HG02885 (cell line): ENCODE data around the gene TBC1D3B.
"Not testable (repeated sequence)": the region's sequence is repeated elsewhere in the genome, so short reads cannot be mapped to it uniquely, and the experiment has no call there.

Experiments used
- ATAC-seq: cut with Tn5 transposase; IDR thresholded peaks from one replicate; pipeline ENCODE4 v1.9.1; 2021; ENCODE audit warnings: mild to moderate bottlenecking; ENCODE audit not compliant: unreplicated experiment, poor library complexity

Gene TBC1D3B

GRCh38 chr17:36201506-36201905 is 25.1 kb upstream of the TBC1D3B start:
- not testable (repeated sequence) for ATAC-seq

GRCh38 chr17:36201102-36201501 is 24.7 kb upstream of the TBC1D3B start:
- ATAC-seq: not testable (repeated sequence)

GRCh38 chr17:36198831-36199465 is 22.5 kb upstream of the TBC1D3B start:
- ATAC-seq: peak; percentile 26

DNA sequence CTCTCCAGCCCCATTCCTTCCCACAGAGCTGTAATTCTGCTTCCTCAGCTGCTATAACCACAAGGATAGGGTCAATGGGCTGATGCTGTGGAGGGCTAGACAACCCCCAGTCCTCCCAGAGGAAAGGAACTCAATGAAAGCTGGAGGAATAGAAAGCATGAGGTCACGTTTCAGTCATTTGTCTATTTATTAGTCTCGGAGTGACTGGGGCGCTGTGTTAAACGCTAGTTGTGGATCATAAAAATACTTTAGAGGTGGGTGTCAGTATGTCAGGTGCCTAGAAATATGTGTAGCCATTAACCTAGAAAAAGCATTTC is 20.9 kb upstream of the TBC1D3B start:
- peak; percentile 21 for ATAC-seq

GRCh38 chr17:36196131-36196486 is 19.7 kb upstream of the TBC1D3B start:
- no peak for ATAC-seq

DNA sequence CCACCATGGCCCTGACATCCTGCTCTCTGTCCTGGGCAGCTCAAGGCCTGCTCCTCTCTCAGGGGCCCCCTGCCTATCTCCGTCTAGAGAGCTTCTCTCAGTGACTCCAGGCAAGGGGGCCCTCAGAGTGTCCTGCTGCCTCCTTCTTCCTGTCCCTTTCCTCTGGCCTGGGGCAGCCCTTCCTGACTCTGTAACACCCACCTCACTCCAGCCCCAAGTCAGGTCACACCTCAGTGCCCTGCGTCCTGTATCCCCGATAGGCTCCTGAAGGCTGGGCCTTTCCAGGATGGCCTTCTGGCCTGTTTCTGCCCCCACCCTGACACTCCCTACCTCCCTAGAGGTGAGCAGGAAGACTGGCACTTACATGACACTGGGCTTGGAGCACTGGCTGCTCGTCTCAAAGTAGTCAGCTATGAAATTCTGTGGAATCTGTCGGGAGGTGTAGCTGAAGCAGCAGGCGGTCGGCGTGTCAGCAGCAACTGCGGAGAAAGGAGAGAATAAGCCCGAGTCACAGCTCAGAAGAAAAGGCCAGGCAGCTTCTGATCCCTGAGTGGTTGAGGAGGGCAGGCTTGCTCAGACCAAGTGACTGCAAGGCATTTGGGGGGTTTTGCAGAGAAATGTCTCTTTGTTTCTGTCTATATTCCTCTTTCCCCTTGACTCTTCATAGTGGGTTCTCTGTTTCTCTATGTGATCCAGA is 19.1 kb upstream of the TBC1D3B start:
- no peak for ATAC-seq

- not testable (repeated sequence) for ATAC-seq
Observed at GRCh38 chr17:36194832-36195433, 18.5 kb upstream of the TBC1D3B start.

GRCh38 chr17:36194147-36194831 is 17.9 kb upstream of the TBC1D3B start:
- not testable (repeated sequence) for ATAC-seq

DNA sequence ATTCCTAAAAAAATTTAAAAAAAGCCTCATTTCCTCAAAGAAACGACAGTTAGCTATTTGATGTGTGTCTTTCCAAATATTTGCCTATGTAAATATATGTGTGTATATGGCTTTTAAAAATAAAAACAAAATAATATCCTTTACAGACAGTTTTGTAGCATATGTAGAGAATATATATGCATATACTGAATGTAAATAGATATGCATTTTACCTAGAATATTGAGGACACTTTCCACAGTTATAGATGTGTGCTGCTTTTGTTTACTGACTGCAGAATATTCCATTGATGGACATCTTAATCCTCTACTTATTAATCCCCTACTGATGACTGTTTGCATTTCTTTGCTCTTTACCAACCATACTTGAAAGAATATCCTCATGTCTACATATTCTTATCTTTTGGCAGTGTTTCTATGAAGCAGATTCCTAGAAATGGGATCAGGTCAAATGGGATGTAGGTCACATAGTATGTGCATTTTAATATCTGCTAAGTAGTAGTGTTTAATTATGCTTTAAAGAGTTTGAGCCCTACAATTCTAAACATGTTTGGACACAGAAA is 16.9 kb upstream of the TBC1D3B start:
- ATAC-seq: no peak

DNA sequence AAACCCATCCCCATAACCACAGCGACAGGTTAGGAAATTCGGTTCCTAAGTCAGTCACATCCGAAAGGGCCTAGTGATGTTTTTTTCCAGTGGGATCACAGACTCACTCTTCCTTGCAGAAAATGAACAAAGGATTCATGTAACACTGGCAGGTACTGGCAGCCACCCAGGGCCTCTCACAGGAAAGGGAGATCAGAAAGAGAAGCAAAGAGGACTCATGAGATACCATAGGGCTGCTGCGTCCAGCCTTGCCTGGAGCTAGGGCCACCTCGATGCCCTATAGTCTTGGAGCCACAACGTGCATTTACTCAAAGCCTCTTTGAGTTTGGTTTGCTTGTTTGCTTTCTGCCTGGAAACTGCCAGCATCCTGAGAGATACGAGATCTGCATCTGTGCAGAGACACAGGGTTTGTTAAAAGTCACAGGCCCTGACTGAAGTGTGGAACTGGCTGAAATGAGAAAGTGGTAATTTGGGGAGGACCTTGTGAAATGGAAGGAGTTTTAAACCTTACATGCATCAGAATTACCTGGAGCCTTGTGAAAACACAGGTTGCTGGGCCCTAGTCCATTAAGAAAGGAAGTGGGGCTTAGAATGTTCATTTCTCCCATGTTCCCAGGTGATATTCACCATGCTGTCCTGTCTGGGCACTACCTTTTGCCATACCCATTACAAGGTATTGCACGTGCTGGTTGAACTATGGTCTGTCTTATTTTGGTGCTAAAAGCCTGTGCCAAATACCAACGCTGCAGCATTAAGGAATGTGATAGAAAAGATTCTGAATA is 14.3 kb upstream of the TBC1D3B start:
- not testable (repeated sequence) for ATAC-seq

- ATAC-seq: not testable (repeated sequence)
Observed at GRCh38 chr17:36189993-36190392, 13.6 kb upstream of the TBC1D3B start.

- ATAC-seq: peak; percentile 63
Observed at GRCh38 chr17:36188891-36189306, 12.5 kb upstream of the TBC1D3B start.

DNA sequence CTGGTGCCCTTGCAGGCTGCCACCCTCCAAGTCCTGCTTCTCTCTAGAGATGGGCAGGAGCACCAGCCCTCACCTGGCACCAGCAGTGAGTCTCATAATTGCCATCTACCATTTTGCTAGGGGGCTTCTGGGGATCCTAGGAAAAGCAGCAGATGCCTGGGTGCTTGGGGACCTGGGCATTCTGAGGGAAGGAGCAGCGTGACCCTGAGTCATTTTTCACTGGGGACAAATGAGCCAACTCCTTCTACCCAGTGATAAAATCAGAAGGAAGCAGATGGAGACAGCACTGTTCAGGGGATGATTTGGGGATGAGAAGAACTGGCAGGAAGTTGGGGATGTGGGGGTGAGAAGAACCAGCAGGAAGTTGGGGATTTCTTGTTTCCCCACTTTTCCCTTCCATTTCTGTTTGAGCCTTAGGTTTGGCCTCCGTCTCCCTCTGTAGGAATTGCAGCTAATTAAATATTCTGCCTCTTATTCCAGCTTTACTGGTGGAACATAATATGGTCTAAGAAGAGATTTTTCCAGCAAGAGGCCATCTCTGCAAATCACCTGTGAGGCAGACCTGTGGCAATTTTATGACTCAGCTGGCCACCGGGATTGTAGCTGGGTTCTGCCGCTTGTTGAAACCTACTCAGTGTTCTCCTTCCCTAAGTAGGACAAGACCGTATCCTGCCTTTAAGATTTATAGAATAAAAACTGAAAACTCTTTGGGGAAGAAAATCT is 11.7 kb upstream of the TBC1D3B start:
- ATAC-seq: not testable (repeated sequence)

GRCh38 chr17:36186810-36187763 is 10.7 kb upstream of the TBC1D3B start:
- not testable (repeated sequence) for ATAC-seq

GRCh38 chr17:36185416-36185815 is 9.0 kb upstream of the TBC1D3B start:
- no peak for ATAC-seq

DNA sequence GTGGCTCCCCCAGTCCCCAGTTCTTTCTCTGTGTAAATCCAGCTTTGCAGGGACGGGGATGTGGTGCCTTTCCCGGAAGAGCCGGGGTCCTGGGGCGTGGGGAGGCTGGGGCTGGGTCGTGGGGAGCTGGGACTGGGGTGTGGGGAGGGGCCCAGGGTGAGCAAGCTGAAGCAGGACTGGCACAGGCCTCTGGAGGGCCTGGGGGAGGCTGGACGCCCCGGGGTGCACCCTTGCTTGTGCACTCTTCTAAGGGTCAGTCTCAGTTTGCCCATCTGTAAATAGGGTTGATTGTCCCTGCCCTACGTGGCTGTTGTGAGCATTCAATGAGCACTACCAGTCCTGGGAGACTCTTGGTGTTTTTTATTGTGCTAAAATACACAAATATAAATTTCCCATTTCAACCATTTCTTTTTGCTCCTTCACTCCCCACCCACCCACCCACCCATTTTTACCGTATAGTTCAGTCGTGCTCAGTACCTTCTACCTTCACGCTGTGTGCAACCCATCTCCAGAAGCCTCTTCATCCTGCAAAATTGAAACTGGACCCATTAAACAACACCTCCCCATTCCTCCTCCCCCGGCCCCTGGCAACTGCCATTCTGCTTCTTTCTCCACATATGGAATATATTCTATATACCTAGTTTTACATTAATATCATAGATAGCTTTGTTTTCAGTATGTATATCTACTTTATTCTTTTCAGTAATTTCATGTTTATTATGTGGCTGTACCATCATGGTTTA is 7.8 kb upstream of the TBC1D3B start:
- no peak for ATAC-seq
